ENCODE measurements around the gene TBC1D16. TPM values are rescaled to one million over a fixed set of nuclear protein-coding genes. Genes with fewer than 3 reads are reported as not detected.

The TBC1D16 gene
- total RNA-seq, 1 experiment from 2014 or later: 85.8 TPM

GRCh38 chr17:79980246-79981043, 55.2 kb downstream of the TBC1D16 start:
- Histone ChIP-seq H2BK15ac (ENCODE audit: low read depth, low read length) (no peak overlapping the region), H3K18ac (ENCODE audit: insufficient read length, low read depth, low read length) (no peak overlapping the region), H2AFZ (ENCODE audit: low read length) (no peak overlapping the region), H4K20me1 (ENCODE audit: control insufficient read depth, insufficient read depth, insufficient read length) (no peaks in the 10 kb centered on the region), H3K27me3 (ENCODE audit: insufficient read depth, low read length) (no peaks in the 10 kb centered on the region), H3K9me3 (ENCODE audit: control insufficient read depth, low read depth, low read length) (no peaks in the 10 kb centered on the region), H3K14ac (ENCODE audit: insufficient read depth, low read length) (no peak overlapping the region), H2AK5ac (ENCODE audit: insufficient read length, low read length) (no peak overlapping the region), H3K79me1 (ENCODE audit: insufficient read depth, low read depth, low read length, poor library complexity, severe bottlenecking) (no peaks in the 10 kb centered on the region), H3K79me2 (ENCODE audit: insufficient read depth, low read length) (0 out of 2 replicates have a peak, but pooled peaks cover 2% of the 10 kb centered on the region), H3K4ac (ENCODE audit: low read depth, low read length) (no peak overlapping the region), H3K56ac (ENCODE audit: insufficient read length, low read depth, low read length) (no peak overlapping the region), H2BK12ac (ENCODE audit: insufficient read length, low read depth, low read length) (no peak overlapping the region), H4K91ac (ENCODE audit: insufficient read length, low read depth, low read length) (no peak overlapping the region), H3K23ac (ENCODE audit: insufficient read length, low read depth, low read length) (no peak overlapping the region), H2BK5ac (ENCODE audit: insufficient read length, low read length) (no peak overlapping the region), H4K8ac (replicated peaks; ENCODE audit: insufficient read length, low read depth, low read length) (no peak overlapping the region), H3T11ph (ENCODE audit: low read length) (no peak overlapping the region), H2BK20ac (ENCODE audit: low read depth, low read length, poor library complexity, severe bottlenecking) (no peak overlapping the region), H3K4me1 (ENCODE audit: insufficient read depth, low read length) (no peaks in the 10 kb centered on the region), H3K23me2 (ENCODE audit: insufficient read length, low read depth, low read length, poor library complexity, severe bottlenecking) (no peaks in the 10 kb centered on the region), H3K27ac (ENCODE audit: insufficient read length, low read depth, low read length) (no peak overlapping the region), H4K5ac (ENCODE audit: insufficient read length, low read depth, low read length) (no peak overlapping the region), H2BK120ac (ENCODE audit: low read depth, low read length, poor library complexity, severe bottlenecking) (no peak overlapping the region), H3K4me2 (ENCODE audit: insufficient read depth, insufficient read length, low read length) (no peak overlapping the region), H3K9ac (ENCODE audit: extremely low read depth, insufficient read length, low read length) (no peak overlapping the region)
- peaks cover 15 to 40% of the 10 kb centered on the region in 2 experiments for H3K4me1 Mint-ChIP-seq
- H3K27ac Mint-ChIP-seq: peak overlapping the region; percentile 51 to 88 (median 67); a peak in 5 of 7 replicates
- no CpG with 5 or more reads among the region's 23 CpGs for WGBS (ENCODE audit: extremely low coverage, insufficient read length, low lambda C conversion rate)
- H3K4me3 Mint-ChIP-seq: no peak overlapping the region
- H3K27me3 Mint-ChIP-seq (ENCODE audit: low read depth): no peaks in the 10 kb centered on the region; the same call in 1 of the 2 replicates
- TF ChIP-seq CTCF (conservative IDR thresholded peaks at IDR 0.05): no peak
- peak; percentile 29 for DNase-seq
- no peaks in the 10 kb centered on the region for H3K9me3 Mint-ChIP-seq
- peaks cover 1 to 4% (median 3%) of the 10 kb centered on the region in 3 experiments; a peak in 3 of 7 replicates for H3K36me3 Mint-ChIP-seq (ENCODE audit: insufficient read depth in 1 of 3, low read depth in 3 of 3)
